Right renal pelvis (tissue), 4 donors: Measurements from ENCODE around the gene MAD2L2. TPM values are rescaled to one million over a fixed set of nuclear protein-coding genes. Genes with fewer than 3 reads are reported as not detected.

Experiments
- DNase-seq, 4 donors: peaks; one replicate each; pipeline ENCODE4 v3.0.0-alpha.2; 2013; ENCODE audit warnings: low read depth in 4 of 4, low spot score in 3 of 4, missing footprints in 1 of 4
- polyA plus RNA-seq, 4 donors: library from polyadenylated mRNA; unstranded; fragments of 120-200 nt; gene quantifications; one replicate each; pipeline ENCODE4 v1.2.1, GENCODE V29; 2013; ENCODE audit not compliant: insufficient read length in 4 of 4

Gene MAD2L2
- polyA plus RNA-seq, 4 donors, result 40.4 to 55.5 (median 45.4) TPM

DNA sequence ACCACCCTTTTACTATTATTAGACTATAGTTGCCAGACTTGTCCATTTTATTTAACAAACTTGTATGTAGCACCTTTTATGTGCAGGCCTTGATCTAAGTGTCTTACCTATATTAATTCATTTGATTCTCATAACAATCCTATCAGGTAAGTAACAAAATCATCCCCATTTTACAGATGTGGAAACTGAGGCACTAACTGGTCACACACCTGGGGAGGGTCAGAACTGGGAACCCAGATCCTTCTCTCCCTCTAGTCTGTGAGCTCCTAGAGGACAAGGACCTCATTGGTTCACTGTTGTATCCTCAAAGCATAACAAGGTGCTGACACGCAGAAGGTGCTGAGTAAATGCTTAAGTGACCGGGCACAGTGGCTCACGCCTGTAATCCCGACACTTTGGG is 41.6 kb downstream of the MAD2L2 start:
- DNase-seq, result no peak

- DNase-seq, result no peak
These were observed 42.8 kb downstream of the MAD2L2 start for GRCh38 chr1:11638121-11638520.

DNA sequence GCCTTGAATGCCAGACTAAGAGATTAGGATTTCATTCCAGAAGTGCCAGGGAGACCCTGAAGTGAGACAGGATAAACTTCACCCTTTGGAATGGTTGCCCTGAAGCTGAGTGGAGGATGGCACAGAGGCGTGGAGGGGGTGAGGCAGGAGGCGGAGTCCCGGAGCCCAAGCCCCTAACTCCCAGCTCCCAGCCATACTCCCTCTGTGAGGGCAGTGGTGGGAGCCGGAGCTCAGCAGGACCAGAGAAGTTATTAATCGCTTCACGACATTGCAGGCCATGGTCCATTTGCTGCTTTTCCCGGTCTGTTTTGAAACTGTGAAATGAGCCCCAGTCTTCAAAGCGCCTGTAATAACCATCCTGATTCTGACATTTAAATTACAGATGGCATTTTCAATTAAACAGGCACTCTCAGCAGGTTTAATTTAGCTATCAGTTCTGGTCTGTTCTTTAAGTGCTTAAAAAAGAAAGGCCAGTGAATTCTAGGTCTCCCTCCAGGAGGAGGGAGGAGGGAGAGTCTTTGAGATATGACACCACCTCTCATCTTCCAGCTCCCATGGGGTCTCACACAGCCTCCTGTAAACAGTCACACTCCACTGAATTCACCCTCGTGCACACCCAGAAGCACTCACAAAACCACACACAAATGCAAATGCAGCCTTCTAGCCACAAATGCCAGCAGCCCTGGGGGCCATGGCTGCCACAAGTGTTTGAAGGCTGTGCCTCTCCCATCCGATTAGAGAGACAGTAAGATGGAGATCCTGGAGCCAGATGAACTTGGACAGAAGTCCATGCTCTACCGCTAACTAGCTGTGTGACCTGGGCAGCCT is 46.4 kb downstream of the MAD2L2 start:
- no peak for DNase-seq

GRCh38 chr1:11629184-11630016 is 51.5 kb downstream of the MAD2L2 start:
- no peak for DNase-seq

DNA sequence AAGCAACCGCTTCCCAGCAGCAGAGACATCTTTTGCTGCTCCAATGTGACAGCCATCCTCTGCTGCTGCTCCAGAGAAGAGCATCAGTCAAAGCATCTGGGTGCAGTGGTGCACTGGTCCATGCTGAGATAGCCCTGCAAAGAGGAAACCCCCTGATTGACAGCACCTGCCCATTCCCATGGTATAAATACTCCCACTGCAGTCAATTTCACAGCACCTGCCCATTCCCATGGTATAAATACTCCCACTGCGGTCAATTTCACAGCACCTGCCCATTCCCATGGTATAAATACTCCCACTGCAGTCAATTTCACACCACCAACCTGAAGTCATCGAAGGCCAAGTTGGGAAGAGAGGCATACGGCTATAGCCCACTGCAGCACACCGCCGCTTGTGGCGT is 52.2 kb downstream of the MAD2L2 start:
- no peak for DNase-seq

- DNase-seq, result no peak
These were observed 54.4 kb downstream of the MAD2L2 start for GRCh38 chr1:11626551-11626950.

Other genes starting within 250 kb of the MAD2L2 start
- gene DISP3, start 202.0 kb downstream of the MAD2L2 start, polyA plus RNA-seq, result 1 to 10 TPM in 2 of 4 donors, under 1 TPM in 2; 0.80 to 1.8 (median 1.2) TPM
- gene FBXO2, start 26.7 kb downstream of the MAD2L2 start, polyA plus RNA-seq, result 1 to 10 TPM in 3 of 4 donors, under 1 TPM in 1; 0.98 to 2.0 (median 1.1) TPM
- 10 to 100 TPM; 15.5 to 19.6 (median 15.9) TPM for gene FBXO44, start 26.3 kb downstream of the MAD2L2 start, polyA plus RNA-seq
- 1 to 10 TPM; 3.6 to 7.2 (median 4.7) TPM for gene FBXO6, start 16.9 kb downstream of the MAD2L2 start, polyA plus RNA-seq
- 1 to 10 TPM in 3 of 4 donors, under 1 TPM in 1; 1.00 to 1.3 (median 1.1) TPM for gene DRAXIN, start 10.6 kb upstream of the MAD2L2 start, polyA plus RNA-seq
- 10 to 100 TPM; 43.2 to 61.6 (median 44.4) TPM for gene AGTRAP, start 55.0 kb upstream of the MAD2L2 start, polyA plus RNA-seq
- gene C1orf167, start 81.0 kb upstream of the MAD2L2 start, polyA plus RNA-seq, result under 1 TPM in 3 of 4 donors, not detected in 1; 0.27 to 0.65 (median 0.37) TPM
- 10 to 100 TPM; 17.1 to 18.9 (median 18.4) TPM for gene MTHFR, start 124.8 kb upstream of the MAD2L2 start, polyA plus RNA-seq
- 10 to 100 TPM; 15.5 to 20.1 (median 16.6) TPM for gene CLCN6, start 125.0 kb upstream of the MAD2L2 start, polyA plus RNA-seq
- under 1 TPM in 3 of 4 donors, not detected in 1; 0.22 to 0.44 (median 0.24) TPM for gene NPPA, start 166.6 kb upstream of the MAD2L2 start, polyA plus RNA-seq
- under 1 TPM in 1 of 4 donors, not detected in 3; 0.10 TPM for gene NPPB, start 177.8 kb upstream of the MAD2L2 start, polyA plus RNA-seq
- gene KIAA2013, start 245.3 kb upstream of the MAD2L2 start, polyA plus RNA-seq, result 10 to 100 TPM; 39.6 to 55.3 (median 43.2) TPM